Glomerular visceral epithelial cell (primary cell): ENCODE measurements around the gene DCAF5.
A peak's percentile ranks its signal among the peaks of the same experiment; 100 is the strongest.

ENCODE experiments used
- DNase-seq: peaks from one replicate; pipeline ENCODE4 v3.0.0-alpha.2; 2016; ENCODE audit errors: extremely low spot score

Gene DCAF5

DNA sequence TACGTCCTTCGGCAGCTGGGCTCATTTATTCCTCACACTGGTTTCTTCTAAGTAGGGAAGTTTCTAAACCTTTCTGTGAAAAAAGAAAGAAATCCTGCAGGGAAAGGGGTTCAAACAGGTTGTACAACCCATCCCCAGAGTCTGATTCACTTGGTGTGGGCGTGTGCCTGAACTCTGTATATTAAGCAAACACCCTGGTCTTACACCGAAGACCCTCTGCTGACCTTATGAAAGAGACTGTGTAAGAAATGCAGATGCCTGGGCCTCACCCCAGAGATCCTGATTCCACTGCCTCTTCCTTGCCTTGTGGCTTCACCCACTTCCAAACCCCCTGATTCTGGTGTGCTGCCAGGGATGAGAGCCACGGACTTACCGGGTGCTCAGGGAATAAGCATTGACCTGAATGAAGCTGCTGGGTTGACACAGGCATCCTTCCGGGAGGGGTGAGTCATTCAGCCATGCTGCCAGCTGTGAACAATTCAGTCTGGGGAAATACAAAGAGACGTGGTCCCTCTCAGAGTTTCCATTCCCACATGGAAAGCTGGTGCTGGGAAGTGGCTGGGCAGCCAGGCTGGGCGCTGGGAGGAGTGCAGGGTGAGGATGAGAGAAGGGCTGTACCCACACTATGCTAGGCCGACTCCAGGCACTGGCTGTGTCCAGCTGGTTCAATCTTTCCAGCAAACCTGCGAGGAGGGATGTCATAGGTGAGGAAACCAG, 147.3 kb downstream of the DCAF5 start:
- DNase-seq, result peak; percentile 87

GRCh38 chr14:69004731-69005431, 148.0 kb downstream of the DCAF5 start:
- DNase-seq, result no peak

DNA sequence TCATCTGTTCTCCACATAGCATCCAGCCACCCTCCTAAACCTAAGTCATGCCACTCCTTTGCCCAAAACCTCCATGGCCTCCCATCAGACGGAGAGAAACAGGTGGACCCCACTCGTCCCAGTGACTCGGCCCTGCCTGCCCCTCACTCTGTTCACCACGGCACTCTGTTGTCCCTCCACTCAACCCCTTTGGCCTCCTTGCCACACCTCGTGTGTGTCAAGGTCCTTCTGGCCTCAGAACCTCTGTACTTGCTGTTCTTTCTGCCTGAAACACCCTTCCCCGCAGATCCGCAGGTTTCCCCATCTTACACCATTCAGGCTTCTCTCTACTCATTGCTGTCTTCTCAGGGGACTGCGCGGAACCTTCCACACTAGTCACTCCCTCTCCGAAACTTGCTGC, 149.3 kb downstream of the DCAF5 start:
- no peak for DNase-seq

DNA sequence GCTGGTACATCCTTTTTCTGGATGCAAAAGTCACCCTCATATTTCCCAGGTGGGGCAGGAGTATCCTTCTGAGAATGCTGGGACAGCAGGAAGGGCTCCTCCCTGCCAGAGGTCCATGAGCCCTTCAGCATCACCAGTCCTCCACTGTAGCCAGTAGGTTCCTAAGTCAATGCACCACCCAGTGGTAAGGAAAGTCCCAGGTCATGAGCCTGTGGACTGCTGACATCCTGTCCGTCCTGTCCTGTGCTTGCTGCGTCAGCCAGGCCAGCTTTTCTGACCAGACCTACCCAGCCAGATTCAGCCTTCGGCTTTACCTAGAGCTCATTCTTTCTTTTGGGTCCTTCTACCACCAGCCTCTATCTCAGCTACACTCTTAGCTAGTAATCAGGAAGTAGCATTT, 150.8 kb downstream of the DCAF5 start:
- DNase-seq, result peak; percentile 22

- DNase-seq, result no peak
These were observed 151.5 kb downstream of the DCAF5 start for GRCh38 chr14:69001375-69001774.
